Spleen (tissue), 11 donors: Measurements from ENCODE around the gene SLC26A8. TPM values are rescaled to one million over a fixed set of nuclear protein-coding genes. Genes with fewer than 3 reads are reported as not detected.

Experiments
- DNase-seq: peaks from one replicate; pipeline ENCODE4 v3.0.0-alpha.2; 2020
- H3K27ac ChIP-seq, 8 donors: fragments of 200-600 bp; sonication (generic) in 7 of 8; 1 replicate in 4 of 8; 2 replicates in 4 of 8; pipeline versions ENCODE4 v1.5.0 to v1.8.0; 2016 to 2021; ENCODE audit warnings: inconsistent platforms in 4 of 8, mild to moderate bottlenecking in 4 of 8, moderate library complexity in 1 of 8
- H3K27me3 ChIP-seq, 7 donors: fragments of 200-600 bp; sonication (generic) in 6 of 7; replicated peaks in 1 of 7; 1 replicate in 4 of 7; 2 replicates in 3 of 7; pipeline versions ENCODE4 v1.5.0 to v1.8.0; 2016 to 2021; ENCODE audit warnings: inconsistent platforms in 3 of 7, mild to moderate bottlenecking in 1 of 7
- H3K36me3 ChIP-seq, 6 donors: fragments of 200-600 bp; sonication (generic) in 5 of 6; 1 replicate in 4 of 6; 2 replicates in 2 of 6; pipeline versions ENCODE4 v1.5.0 to v1.8.0; 2016 to 2021; ENCODE audit warnings: inconsistent platforms in 2 of 6
- H3K4me1 ChIP-seq, 6 donors: fragments of 200-600 bp; sonication (generic) in 5 of 6; 1 replicate in 3 of 6; 2 replicates in 3 of 6; pipeline versions ENCODE4 v1.5.0 to v1.8.0; 2016 to 2021; ENCODE audit warnings: inconsistent platforms in 3 of 6
- H3K4me3 ChIP-seq, 8 donors: fragments of 200-600 bp; sonication (generic) in 7 of 8; 1 replicate in 4 of 8; 2 replicates in 4 of 8; pipeline versions ENCODE4 v1.5.0 to v1.8.0; 2016 to 2021; ENCODE audit warnings: inconsistent platforms in 4 of 8, mild to moderate bottlenecking in 4 of 8, moderate library complexity in 2 of 8
- H3K9me3 ChIP-seq, 8 donors: fragments of 200-600 bp; sonication (generic) in 7 of 8; 1 replicate in 4 of 8; 2 replicates in 4 of 8; pipeline versions ENCODE4 v1.5.0 to v1.8.0; 2016 to 2021; ENCODE audit warnings: inconsistent platforms in 4 of 8
- POLR2A ChIP-seq, 3 donors: fragments of 450-650 bp; IDR thresholded peaks; one replicate each; pipeline ENCODE4 v1.5.1; 2017; ENCODE audit warnings: antibody characterized with exemption in 3 of 3, mild to moderate bottlenecking in 1 of 3
- POLR2AphosphoS5 ChIP-seq, 3 donors: sonication (generic); formaldehyde crosslinking; IDR thresholded peaks; one replicate each; pipeline ENCODE4 v1.5.1; 2017; ENCODE audit warnings: antibody characterized with exemption in 3 of 3
- WGBS, 5 donors: extraction: QIAGEN DNeasy Blood & Tissue Kit in 3 of 5; methylation state at CpG; one replicate each; pipeline versions ENCODE4 v1.1.5 to v1.1.7; 2013 to 2018; 5-methylcytosine and 5-hydroxymethylcytosine counted together
- intact Hi-C: fragments of 100-400 bp; cut with DNase I; formaldehyde crosslinking; loops from one replicate; pipeline ENCODE4 v1.15.0; 2023; ENCODE audit warnings: low total_unique reads
- polyA plus RNA-seq, 3 donors: library from polyadenylated mRNA; stranded (reverse); fragments of 200-250 nt; gene quantifications; one replicate each; pipeline ENCODE4 v1.2.1, GENCODE V29; 2013
- total RNA-seq, 7 donors: library from RNA; depleted of rRNA in 3 of 7; stranded (reverse); fragments of >200 nt in 3 of 7; fragmentation: NEBNext Ultra II Directional in 4 of 7; extraction: Animal tissue kit (Norgen Biotek cat#: 25700) in 4 of 7; gene quantifications; one replicate each; pipeline versions ENCODE4 v1.1.0 to v1.2.1, GENCODE V29; 2016 to 2021
- TF ChIP-seq, protein P1 (sequence below), 11 experiments: fragments of 200-600 bp in 7 of 11; fragments of 450-650 bp in 4 of 11; sonication (generic) in 4 of 11; IDR thresholded peaks in 8 of 11; conservative IDR thresholded peaks in 3 of 11; 1 replicate in 7 of 11; 2 replicates in 4 of 11; pipeline versions ENCODE4 v1.4.0 to v1.8.0; 2016 to 2021; ENCODE audit warnings: antibody characterized with exemption in 11 of 11, inconsistent platforms in 4 of 11, mild to moderate bottlenecking in 1 of 11
- donor health status: healthy with polysubstance abuse.
- donor health status: DM: no; HTN: no; CAD: no; lungs with moderate emphysema.
- donor health status: DM: no; HTN: no; CAD: no.
- donor health status: Bipolar disorder and iron deficiency.
- donor health status: healthy.
- donor health status: DM: no; HTN: no; CAD: no.
- donor health status: DM: yes; HTN: yes; CAD: no.

Gene SLC26A8
- total and polyA plus RNA-seq, 10 donors, result 0.11 to 7.8 (median 2.5) TPM

DNA sequence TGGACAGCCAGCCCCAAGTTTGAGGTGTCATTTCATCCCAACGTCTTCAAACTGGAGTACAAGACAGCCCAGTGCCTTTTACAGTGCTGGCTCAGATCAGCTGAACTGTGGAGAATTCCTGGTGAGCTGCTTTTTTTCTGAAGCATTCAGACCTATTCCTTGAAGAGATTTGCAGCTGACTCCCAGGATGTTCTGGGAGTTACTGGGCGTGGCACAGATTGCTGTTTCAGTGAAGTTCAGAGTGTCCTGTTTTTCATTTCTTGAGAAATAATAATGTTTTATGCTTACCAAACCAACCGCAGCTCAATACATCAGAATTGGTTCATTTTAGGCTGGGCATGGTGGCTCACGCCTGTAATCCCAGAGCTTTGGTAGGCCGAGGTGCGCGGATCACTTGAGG, 70.1 kb downstream of the SLC26A8 start:
- Histone ChIP-seq H3K27me3 (peaks cover 0 to 6% (median 0%) of the 10 kb centered on the region in 7 donors), H3K4me1 (no peaks in the 10 kb centered on the region), H3K36me3 (peaks cover 0 to 16% (median 0%) of the 10 kb centered on the region in 6 donors), H3K27ac (no peak overlapping the region), H3K4me3 (no peak overlapping the region), H3K9me3 (no peaks in the 10 kb centered on the region)
- no peak for DNase-seq
- intact Hi-C loops, result no loop called here
- WGBS, 5 donors, result 83 to 94% (median 91%) methylated on average over 7 of the region's 7 CpGs
- TF ChIP-seq POLR2AphosphoS5 (IDR thresholded peaks at IDR 0.05) (no peak), POLR2A (IDR thresholded peaks at IDR 0.05) (no peak)
- TF ChIP-seq, protein P1, sequence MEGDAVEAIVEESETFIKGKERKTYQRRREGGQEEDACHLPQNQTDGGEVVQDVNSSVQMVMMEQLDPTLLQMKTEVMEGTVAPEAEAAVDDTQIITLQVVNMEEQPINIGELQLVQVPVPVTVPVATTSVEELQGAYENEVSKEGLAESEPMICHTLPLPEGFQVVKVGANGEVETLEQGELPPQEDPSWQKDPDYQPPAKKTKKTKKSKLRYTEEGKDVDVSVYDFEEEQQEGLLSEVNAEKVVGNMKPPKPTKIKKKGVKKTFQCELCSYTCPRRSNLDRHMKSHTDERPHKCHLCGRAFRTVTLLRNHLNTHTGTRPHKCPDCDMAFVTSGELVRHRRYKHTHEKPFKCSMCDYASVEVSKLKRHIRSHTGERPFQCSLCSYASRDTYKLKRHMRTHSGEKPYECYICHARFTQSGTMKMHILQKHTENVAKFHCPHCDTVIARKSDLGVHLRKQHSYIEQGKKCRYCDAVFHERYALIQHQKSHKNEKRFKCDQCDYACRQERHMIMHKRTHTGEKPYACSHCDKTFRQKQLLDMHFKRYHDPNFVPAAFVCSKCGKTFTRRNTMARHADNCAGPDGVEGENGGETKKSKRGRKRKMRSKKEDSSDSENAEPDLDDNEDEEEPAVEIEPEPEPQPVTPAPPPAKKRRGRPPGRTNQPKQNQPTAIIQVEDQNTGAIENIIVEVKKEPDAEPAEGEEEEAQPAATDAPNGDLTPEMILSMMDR (IDR thresholded peaks at IDR 0.05 in 8 of 11, conservative IDR thresholded peaks at IDR 0.05 in 3 of 11), result no peak

- intact Hi-C loops, result no loop called here
- no peaks in the 10 kb centered on the region for H3K9me3 ChIP-seq
- 82 to 100% (median 93%) methylated on average over 1 of the region's 1 CpG for WGBS, 5 donors
- no peaks in the 10 kb centered on the region for H3K4me1 ChIP-seq
- H3K36me3 ChIP-seq, result peaks cover 0 to 3% (median 0%) of the 10 kb centered on the region in 6 donors
- no peak overlapping the region for H3K4me3 ChIP-seq
- no peak for DNase-seq
- H3K27ac ChIP-seq, result no peak overlapping the region
- TF ChIP-seq, protein P1 (IDR thresholded peaks at IDR 0.05 in 8 of 11, conservative IDR thresholded peaks at IDR 0.05 in 3 of 11), result no peak
- no peaks in the 10 kb centered on the region for H3K27me3 ChIP-seq
Measured at GRCh38 chr6:35948725-35949124, 75.7 kb downstream of the SLC26A8 start.

DNA sequence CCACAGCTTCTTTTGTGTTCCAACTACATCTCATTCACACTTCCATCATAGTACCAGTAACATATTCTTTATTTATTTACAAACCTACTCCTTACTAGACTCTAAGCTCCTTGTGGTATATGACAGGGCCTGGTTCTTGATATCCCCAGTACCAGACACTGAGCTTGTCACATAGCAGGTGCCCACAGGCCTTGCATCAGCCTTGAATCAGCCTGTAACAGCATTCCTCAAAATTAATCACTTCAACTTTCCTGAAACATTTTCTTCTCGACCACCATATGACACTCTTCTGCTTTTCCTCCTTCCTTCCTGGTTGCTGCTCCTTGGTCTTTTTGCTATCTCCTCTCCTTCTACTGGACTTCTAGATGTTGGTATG, 78.8 kb downstream of the SLC26A8 start:
- WGBS, 5 donors, result 32 to 61% (median 44%) methylated on average over 1 of the region's 1 CpG

DNA sequence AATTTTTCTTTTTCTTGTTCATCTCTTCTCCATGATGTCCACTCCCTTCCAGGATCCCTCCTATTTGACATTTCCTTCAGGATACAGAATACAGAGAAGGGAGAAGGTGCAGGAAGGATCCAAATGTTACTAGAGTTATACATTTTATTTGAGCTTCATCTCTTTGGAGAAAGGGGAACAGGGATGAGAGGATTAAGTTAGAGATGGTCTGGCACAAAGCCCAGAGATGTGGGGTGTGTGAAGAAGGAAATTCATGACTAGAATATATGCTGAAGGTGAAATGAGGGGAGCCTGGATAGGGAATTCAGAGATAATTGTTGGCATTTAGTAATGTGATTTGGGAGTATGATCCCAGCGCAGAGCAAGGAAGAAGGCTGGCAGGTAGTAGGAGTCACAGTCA, 81.1 kb downstream of the SLC26A8 start:
- Histone ChIP-seq H3K27ac (no peak overlapping the region), H3K27me3 (no peaks in the 10 kb centered on the region), H3K4me1 (no peaks in the 10 kb centered on the region), H3K4me3 (no peak overlapping the region), H3K36me3 (peaks cover 0 to 7% (median 0%) of the 10 kb centered on the region in 6 donors), H3K9me3 (peaks cover 0 to 8% (median 0%) of the 10 kb centered on the region in 8 donors)
- 61 to 94% (median 81%) methylated on average over 1 of the region's 1 CpG for WGBS, 5 donors
- intact Hi-C loops, result no loop called here
- TF ChIP-seq POLR2A (IDR thresholded peaks at IDR 0.05) (no peak), POLR2AphosphoS5 (IDR thresholded peaks at IDR 0.05) (no peak)
- TF ChIP-seq, protein P1 (IDR thresholded peaks at IDR 0.05 in 8 of 11, conservative IDR thresholded peaks at IDR 0.05 in 3 of 11), result no peak
- DNase-seq, result no peak

More for the DNA sequence above, 78.8 kb downstream of the SLC26A8 start:
- Histone ChIP-seq H3K36me3 (peaks cover 0 to 7% (median 0%) of the 10 kb centered on the region in 6 donors), H3K27ac (no peak overlapping the region), H3K4me1 (no peaks in the 10 kb centered on the region), H3K27me3 (no peaks in the 10 kb centered on the region), H3K4me3 (no peak overlapping the region), H3K9me3 (peaks cover 0 to 8% (median 0%) of the 10 kb centered on the region in 8 donors)
- TF ChIP-seq POLR2AphosphoS5 (IDR thresholded peaks at IDR 0.05) (no peak), POLR2A (IDR thresholded peaks at IDR 0.05) (no peak)
- TF ChIP-seq, protein P1 (IDR thresholded peaks at IDR 0.05 in 8 of 11, conservative IDR thresholded peaks at IDR 0.05 in 3 of 11), result no peak
- intact Hi-C loops, result no loop called here
- no peak for DNase-seq
